ENCODE data around the gene SLC38A11. TPM values are rescaled to one million over a fixed set of nuclear protein-coding genes. Genes with fewer than 3 reads are reported as not detected.

SLC38A11 gene
- total and polyA plus RNA-seq, 2 experiments from 2014 or later: not detected

DNA sequence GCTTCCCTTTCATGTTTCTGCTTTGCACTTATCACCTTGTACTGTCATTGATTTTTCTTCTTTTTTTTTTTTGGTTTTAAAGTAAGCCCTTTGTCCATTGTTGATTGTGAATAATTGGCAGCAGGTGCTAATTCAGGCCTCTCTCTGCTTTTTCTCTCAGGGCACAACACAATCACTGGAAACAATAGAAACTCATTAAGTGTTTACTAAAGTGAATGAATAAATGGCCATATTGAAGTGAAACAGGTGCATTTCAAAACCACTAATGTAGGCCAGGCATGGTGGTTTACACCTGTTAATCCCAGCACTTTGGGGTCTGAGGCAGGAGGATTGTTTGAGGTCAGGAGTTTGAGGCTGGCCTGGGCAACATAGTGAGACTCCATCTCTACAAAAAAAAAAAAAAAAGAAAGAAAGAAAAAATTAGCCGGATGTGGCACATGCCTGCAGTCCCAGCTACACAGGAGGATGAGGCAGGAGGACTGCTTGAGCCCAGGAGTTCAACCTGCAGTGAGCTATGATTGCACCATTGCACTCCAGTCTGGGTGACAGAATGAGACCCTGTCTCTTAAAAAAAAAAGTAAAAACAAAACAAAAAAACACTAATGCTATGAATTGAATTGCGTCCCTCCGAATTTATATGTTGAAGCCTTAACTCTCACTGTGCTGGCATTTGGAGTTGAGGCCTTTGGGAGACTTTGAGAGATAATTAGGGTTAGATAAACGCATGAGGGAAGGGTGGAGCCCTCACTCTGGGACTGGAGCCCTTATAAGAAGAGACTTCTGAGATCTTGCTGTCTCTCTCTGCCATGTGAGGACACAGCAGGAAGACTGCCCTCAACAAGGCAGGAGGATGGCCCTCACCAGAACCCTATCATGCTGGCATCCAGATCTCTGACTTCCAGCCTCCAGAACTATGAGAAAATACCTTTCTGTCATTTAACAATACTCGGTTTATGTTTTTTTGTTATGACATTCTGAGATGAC is 19.9 kb downstream of the SLC38A11 start:
- Mint-ChIP-seq H3K9me3 (peaks cover 5% of the 10 kb centered on the region; the same call in 2 of the 3 replicates), H3K27me3 (ENCODE audit: insufficient read depth, low read depth, poor library complexity) (no peaks in the 10 kb centered on the region), H3K36me3 (ENCODE audit: low read depth) (no peaks in the 10 kb centered on the region), H3K4me1 (peaks cover 3% of the 10 kb centered on the region; the same call in 2 of the 3 replicates), H3K27ac (no peak overlapping the region; the same call in 1 of the 2 replicates), H3K4me3 (no peak overlapping the region)
- H3F3A ChIP-seq (replicated peaks; ENCODE audit: low read depth): no peaks in the 10 kb centered on the region
- no peaks in the 10 kb centered on the region; the same call in 1 of the 2 replicates for H3K36me3 ChIP-seq (ENCODE audit: insufficient read depth)
- ATAC-seq: 0 out of 3 replicates have a peak, but pooled peaks have one; percentile 31
- no peak for DNase-seq (ENCODE audit: low spot score)
- no peak overlapping the region for H3K27ac ChIP-seq (ENCODE audit: low read depth)
- peaks cover 2% of the 10 kb centered on the region; the same call in 1 of the 2 replicates for H3K9me2 ChIP-seq (ENCODE audit: insufficient read depth)
- H3K79me2 ChIP-seq (replicated peaks; ENCODE audit: insufficient read depth): no peaks in the 10 kb centered on the region
- H2AFZ ChIP-seq: peak overlapping the region; percentile 28; the same call in 1 of the 2 replicates
- no peak overlapping the region for H3K4me3 ChIP-seq
- no peaks in the 10 kb centered on the region for H3K4me1 ChIP-seq (ENCODE audit: insufficient read depth)
- H4K20me1 ChIP-seq (replicated peaks; ENCODE audit: insufficient read depth): no peaks in the 10 kb centered on the region
- TF ChIP-seq, protein P1, sequence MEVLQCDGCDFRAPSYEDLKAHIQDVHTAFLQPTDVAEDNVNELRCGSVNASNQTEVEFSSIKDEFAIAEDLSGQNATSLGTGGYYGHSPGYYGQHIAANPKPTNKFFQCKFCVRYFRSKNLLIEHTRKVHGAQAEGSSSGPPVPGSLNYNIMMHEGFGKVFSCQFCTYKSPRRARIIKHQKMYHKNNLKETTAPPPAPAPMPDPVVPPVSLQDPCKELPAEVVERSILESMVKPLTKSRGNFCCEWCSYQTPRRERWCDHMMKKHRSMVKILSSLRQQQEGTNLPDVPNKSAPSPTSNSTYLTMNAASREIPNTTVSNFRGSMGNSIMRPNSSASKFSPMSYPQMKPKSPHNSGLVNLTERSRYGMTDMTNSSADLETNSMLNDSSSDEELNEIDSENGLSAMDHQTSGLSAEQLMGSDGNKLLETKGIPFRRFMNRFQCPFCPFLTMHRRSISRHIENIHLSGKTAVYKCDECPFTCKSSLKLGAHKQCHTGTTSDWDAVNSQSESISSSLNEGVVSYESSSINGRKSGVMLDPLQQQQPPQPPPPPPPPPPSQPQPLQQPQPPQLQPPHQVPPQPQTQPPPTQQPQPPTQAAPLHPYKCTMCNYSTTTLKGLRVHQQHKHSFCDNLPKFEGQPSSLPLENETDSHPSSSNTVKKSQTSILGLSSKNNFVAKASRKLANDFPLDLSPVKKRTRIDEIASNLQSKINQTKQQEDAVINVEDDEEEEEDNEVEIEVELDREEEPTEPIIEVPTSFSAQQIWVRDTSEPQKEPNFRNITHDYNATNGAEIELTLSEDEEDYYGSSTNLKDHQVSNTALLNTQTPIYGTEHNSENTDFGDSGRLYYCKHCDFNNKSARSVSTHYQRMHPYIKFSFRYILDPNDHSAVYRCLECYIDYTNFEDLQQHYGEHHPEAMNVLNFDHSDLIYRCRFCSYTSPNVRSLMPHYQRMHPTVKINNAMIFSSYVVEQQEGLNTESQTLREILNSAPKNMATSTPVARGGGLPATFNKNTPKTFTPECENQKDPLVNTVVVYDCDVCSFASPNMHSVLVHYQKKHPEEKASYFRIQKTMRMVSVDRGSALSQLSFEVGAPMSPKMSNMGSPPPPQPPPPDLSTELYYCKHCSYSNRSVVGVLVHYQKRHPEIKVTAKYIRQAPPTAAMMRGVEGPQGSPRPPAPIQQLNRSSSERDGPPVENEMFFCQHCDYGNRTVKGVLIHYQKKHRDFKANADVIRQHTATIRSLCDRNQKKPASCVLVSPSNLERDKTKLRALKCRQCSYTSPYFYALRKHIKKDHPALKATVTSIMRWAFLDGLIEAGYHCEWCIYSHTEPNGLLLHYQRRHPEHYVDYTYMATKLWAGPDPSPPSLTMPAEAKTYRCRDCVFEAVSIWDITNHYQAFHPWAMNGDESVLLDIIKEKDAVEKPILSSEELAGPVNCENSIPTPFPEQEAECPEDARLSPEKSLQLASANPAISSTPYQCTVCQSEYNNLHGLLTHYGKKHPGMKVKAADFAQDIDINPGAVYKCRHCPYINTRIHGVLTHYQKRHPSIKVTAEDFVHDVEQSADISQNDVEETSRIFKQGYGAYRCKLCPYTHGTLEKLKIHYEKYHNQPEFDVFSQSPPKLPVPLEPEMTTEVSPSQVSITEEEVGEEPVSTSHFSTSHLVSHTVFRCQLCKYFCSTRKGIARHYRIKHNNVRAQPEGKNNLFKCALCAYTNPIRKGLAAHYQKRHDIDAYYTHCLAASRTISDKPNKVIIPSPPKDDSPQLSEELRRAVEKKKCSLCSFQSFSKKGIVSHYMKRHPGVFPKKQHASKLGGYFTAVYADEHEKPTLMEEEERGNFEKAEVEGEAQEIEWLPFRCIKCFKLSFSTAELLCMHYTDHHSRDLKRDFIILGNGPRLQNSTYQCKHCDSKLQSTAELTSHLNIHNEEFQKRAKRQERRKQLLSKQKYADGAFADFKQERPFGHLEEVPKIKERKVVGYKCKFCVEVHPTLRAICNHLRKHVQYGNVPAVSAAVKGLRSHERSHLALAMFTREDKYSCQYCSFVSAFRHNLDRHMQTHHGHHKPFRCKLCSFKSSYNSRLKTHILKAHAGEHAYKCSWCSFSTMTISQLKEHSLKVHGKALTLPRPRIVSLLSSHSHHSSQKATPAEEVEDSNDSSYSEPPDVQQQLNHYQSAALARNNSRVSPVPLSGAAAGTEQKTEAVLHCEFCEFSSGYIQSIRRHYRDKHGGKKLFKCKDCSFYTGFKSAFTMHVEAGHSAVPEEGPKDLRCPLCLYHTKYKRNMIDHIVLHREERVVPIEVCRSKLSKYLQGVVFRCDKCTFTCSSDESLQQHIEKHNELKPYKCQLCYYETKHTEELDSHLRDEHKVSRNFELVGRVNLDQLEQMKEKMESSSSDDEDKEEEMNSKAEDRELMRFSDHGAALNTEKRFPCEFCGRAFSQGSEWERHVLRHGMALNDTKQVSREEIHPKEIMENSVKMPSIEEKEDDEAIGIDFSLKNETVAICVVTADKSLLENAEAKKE (CRISPR knock-in tag; IDR thresholded peaks at IDR 0.05): no peak
- TF ChIP-seq NANOG (IDR thresholded peaks at IDR 0.05; ENCODE audit: borderline replicate concordance): peak; percentile 25; the same call in 1 of the 2 replicates
- no peaks in the 10 kb centered on the region for H3K27me3 ChIP-seq (ENCODE audit: insufficient read depth)
- H3K4me2 ChIP-seq: no peak overlapping the region

All from GM23338 (cell line).